ENCODE results near the gene TAF11L5.
"Not testable (repeated sequence)": the region's sequence is repeated elsewhere in the genome, so short reads cannot be mapped to it uniquely, and the experiment has no call there.

The TAF11L5 gene

GRCh38 chr5:17524935-17525334 lies at the start of gene TAF11L5:
Gene TAF11L5, plus strand, starts transcription at chr5:17525235.
- DNase-seq (ENCODE audit: low read depth); H3K4me3 ChIP-seq (ENCODE audit: low read depth, low read length); in situ Hi-C loops (cut with HindIII; ENCODE audit: low sequenced_read_pairs): not testable (repeated sequence)

- in situ Hi-C loops (cut with HindIII; ENCODE audit: low sequenced_read_pairs) = no loop called here
- no peak for DNase-seq (ENCODE audit: low read depth)
- no peak for TF ChIP-seq CTCF (IDR thresholded peaks at IDR 0.05; ENCODE audit: low read depth, low read length, missing control alignments)
- no peak overlapping the region for H3K4me3 ChIP-seq (ENCODE audit: low read depth, low read length)
Measured at GRCh38 chr5:17477043-17477442, 48.0 kb upstream of the TAF11L5 start.

DNA sequence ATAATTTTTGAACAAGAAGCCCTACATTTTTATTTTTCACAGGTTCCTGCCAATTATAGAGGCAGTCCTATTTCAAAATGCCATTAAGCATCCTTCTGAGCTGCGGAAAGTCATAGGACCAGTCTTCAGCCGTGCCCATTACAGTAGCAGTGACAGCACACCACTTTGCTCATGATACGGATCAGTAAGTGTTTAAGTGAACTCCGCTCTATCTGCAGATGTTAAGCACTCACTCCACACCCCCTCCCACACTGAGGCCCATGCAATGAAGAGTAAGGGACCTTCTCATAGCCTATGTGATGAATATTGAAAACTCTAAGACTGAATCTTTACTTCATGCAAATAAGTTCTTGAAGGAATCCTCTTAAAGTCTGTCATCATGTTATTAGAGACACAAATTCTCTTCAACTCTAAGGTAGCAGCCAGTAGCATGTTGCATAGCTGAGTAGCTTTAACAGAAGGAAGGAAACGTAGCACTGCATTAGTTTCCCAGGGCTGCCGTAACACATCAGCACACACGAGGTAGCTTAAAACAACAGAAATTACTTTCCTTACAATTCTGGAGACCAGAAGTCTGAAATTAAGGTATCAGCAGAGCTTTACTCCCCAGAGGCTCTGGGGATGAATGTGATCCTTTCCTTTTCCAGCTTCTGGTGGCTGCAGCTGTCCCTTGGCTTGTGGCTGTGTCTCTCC lies 47.3 kb upstream of the TAF11L5 start:
- in situ Hi-C loops (cut with HindIII; ENCODE audit: low sequenced_read_pairs) = no loop called here
- no peak overlapping the region for H3K4me3 ChIP-seq (ENCODE audit: low read depth, low read length)
- no peak for TF ChIP-seq CTCF (IDR thresholded peaks at IDR 0.05; ENCODE audit: low read depth, low read length, missing control alignments)

GRCh38 chr5:17481378-17481777 lies 43.7 kb upstream of the TAF11L5 start:
- no peak for TF ChIP-seq CTCF (IDR thresholded peaks at IDR 0.05; ENCODE audit: low read depth, low read length, missing control alignments)
- H3K4me3 ChIP-seq (ENCODE audit: low read depth, low read length) = no peak overlapping the region
- no peak for DNase-seq (ENCODE audit: low read depth)
- in situ Hi-C loops (cut with HindIII; ENCODE audit: low sequenced_read_pairs) = no loop called here

More for the DNA sequence above, 47.3 kb upstream of the TAF11L5 start:
- no peak for DNase-seq (ENCODE audit: low read depth)

- H3K4me3 ChIP-seq (ENCODE audit: low read depth, low read length) = no peak overlapping the region
- in situ Hi-C loops (cut with HindIII; ENCODE audit: low sequenced_read_pairs) = no loop called here
- DNase-seq (ENCODE audit: low read depth) = no peak
- TF ChIP-seq CTCF (IDR thresholded peaks at IDR 0.05; ENCODE audit: low read depth, low read length, missing control alignments) = no peak
Measured at GRCh38 chr5:17482790-17483189, 42.2 kb upstream of the TAF11L5 start.

- in situ Hi-C loops (cut with HindIII; ENCODE audit: low sequenced_read_pairs); H3K4me3 ChIP-seq (ENCODE audit: low read depth, low read length); DNase-seq (ENCODE audit: low read depth): not testable (repeated sequence)
Measured at GRCh38 chr5:17486464-17487173, 38.4 kb upstream of the TAF11L5 start.

GRCh38 chr5:17487174-17487512 lies 37.9 kb upstream of the TAF11L5 start:
- H3K4me3 ChIP-seq (ENCODE audit: low read depth, low read length) = no peak overlapping the region
- TF ChIP-seq CTCF (IDR thresholded peaks at IDR 0.05; ENCODE audit: low read depth, low read length, missing control alignments) = no peak
- DNase-seq (ENCODE audit: low read depth) = no peak
- in situ Hi-C loops (cut with HindIII; ENCODE audit: low sequenced_read_pairs) = no loop called here

GRCh38 chr5:17491257-17491656 lies 33.8 kb upstream of the TAF11L5 start:
- H3K4me3 ChIP-seq (ENCODE audit: low read depth, low read length); DNase-seq (ENCODE audit: low read depth); in situ Hi-C loops (cut with HindIII; ENCODE audit: low sequenced_read_pairs): not testable (repeated sequence)

Data from astrocyte of the cerebellum (primary cell).